GM23248 (cell line): ENCODE results near the gene STOM. TPM values are rescaled to one million over a fixed set of nuclear protein-coding genes. Genes with fewer than 3 reads are reported as not detected.
A peak's percentile ranks its signal among the peaks of the same experiment; 100 is the strongest.

Source experiments
- DNase-seq: peaks from one replicate; pipeline ENCODE4 v3.0.0-alpha.2; 2015
- H2AFZ ChIP-seq: fragments of 200-600 bp; sonication (generic); 2 replicates; pipeline ENCODE4 v1.6.1; 2016; ENCODE audit warnings: antibody characterized with exemption
- H3F3A ChIP-seq: fragments of 200-600 bp; sonication (generic); 2 replicates; pipeline ENCODE4 v1.6.1; 2016; ENCODE audit warnings: mild to moderate bottlenecking, antibody characterized with exemption, mixed run types; ENCODE audit not compliant: insufficient read depth
- H3K27ac ChIP-seq: fragments of 200-600 bp; sonication (generic); 2 replicates; pipeline ENCODE4 v1.5.1; 2016; ENCODE audit warnings: mild to moderate bottlenecking
- H3K27me3 ChIP-seq: fragments of 200-600 bp; sonication (generic); replicated peaks from 2 replicates; pipeline ENCODE4 v1.6.1; 2016; ENCODE audit warnings: mild to moderate bottlenecking; ENCODE audit not compliant: insufficient read depth
- H3K36me3 ChIP-seq: fragments of 200-600 bp; sonication (generic); 2 replicates; pipeline ENCODE4 v1.6.1; 2016; ENCODE audit warnings: low read depth, mild to moderate bottlenecking
- H3K4me1 ChIP-seq: fragments of 200-600 bp; sonication (generic); 2 replicates; pipeline ENCODE4 v1.6.1; 2016; ENCODE audit warnings: mild to moderate bottlenecking; ENCODE audit not compliant: insufficient read depth
- H3K4me2 ChIP-seq: fragments of 200-600 bp; sonication (generic); one replicate; pipeline ENCODE4 v1.6.1; 2016; ENCODE audit warnings: mild to moderate bottlenecking; ENCODE audit not compliant: unreplicated experiment
- H3K4me3 ChIP-seq: fragments of 200-600 bp; sonication (generic); 2 replicates; pipeline ENCODE4 v1.5.1; 2016; ENCODE audit warnings: mild to moderate bottlenecking
- H3K79me2 ChIP-seq: fragments of 200-600 bp; sonication (generic); 2 replicates; pipeline ENCODE4 v1.6.1; 2016; ENCODE audit warnings: mild to moderate bottlenecking; ENCODE audit not compliant: insufficient read depth
- H3K9ac ChIP-seq: fragments of 200-600 bp; sonication (generic); 2 replicates; pipeline ENCODE4 v1.6.1; 2016; ENCODE audit warnings: mild to moderate bottlenecking
- H3K9me2 ChIP-seq: fragments of 200-600 bp; sonication (generic); 2 replicates; pipeline ENCODE4 v1.6.1; 2016; ENCODE audit warnings: mixed run types, mild to moderate bottlenecking, moderate library complexity; ENCODE audit not compliant: insufficient read depth
- H3K9me3 ChIP-seq: fragments of 200-600 bp; sonication (generic); one replicate; pipeline ENCODE4 v1.6.1; 2017; ENCODE audit warnings: low read depth
- H4K20me1 ChIP-seq: fragments of 200-600 bp; sonication (generic); 2 replicates; pipeline ENCODE4 v1.6.0; 2016; ENCODE audit not compliant: insufficient read depth
- EZH2 ChIP-seq: fragments of 200-600 bp; sonication (generic); IDR thresholded peaks from 2 replicates; pipeline ENCODE4 v1.6.1; 2018; ENCODE audit warnings: antibody characterized with exemption, mild to moderate bottlenecking; ENCODE audit not compliant: insufficient read depth, poor library complexity, severe bottlenecking
- EZH2phosphoT487 ChIP-seq: fragments of 200-600 bp; sonication (generic); IDR thresholded peaks from 2 replicates; pipeline ENCODE4 v1.6.1; 2018; ENCODE audit warnings: antibody characterized with exemption, moderate library complexity, mild to moderate bottlenecking, low read depth; ENCODE audit not compliant: insufficient read depth
- WGBS, 2 experiments: methylation state at CpG; one replicate each; pipeline ENCODE4 v1.1.6; 2015 to 2017; ENCODE audit warnings: low lambda C conversion rate in 2 of 2, low coverage in 1 of 2; ENCODE audit errors: missing lambda C conversion rate in 2 of 2; 5-methylcytosine and 5-hydroxymethylcytosine counted together
- in situ Hi-C: fragments of 300-500 bp; cut with MboI; formaldehyde crosslinking; loops from 2 replicates; pipeline ENCODE4 v1.15.0; 2020
- polyA plus RNA-seq: library from polyadenylated mRNA; unstranded; fragments of >200 nt; fragmentation: Nextera tagmentation; extraction: Ambion mirVana; gene quantifications from 2 replicates; pipeline ENCODE4 v1.2.1, GENCODE V29; 2016
- total RNA-seq: library from RNA; depleted of rRNA; stranded (reverse); fragments of >200 nt; shearing (Covaris generic); gene quantifications from 2 replicates; pipeline ENCODE4 v1.2.3, GENCODE V29; 2014

The STOM gene
- total and polyA plus RNA-seq, 2 experiments from 2014 or later = 58.0 to 68.5 TPM

- no peaks in the 10 kb centered on the region for H3K79me2 ChIP-seq
- no peaks in the 10 kb centered on the region for H4K20me1 ChIP-seq
- H3K27ac ChIP-seq = peak overlapping the region; percentile 84; the same call in 1 of the 2 replicates
- H3K9ac ChIP-seq = no peak overlapping the region
- H3K36me3 ChIP-seq = peaks cover 16% of the 10 kb centered on the region; the same call in 1 of the 2 replicates
- H3F3A ChIP-seq = peaks cover 30% of the 10 kb centered on the region
- H3K4me3 ChIP-seq = no peak overlapping the region
- in situ Hi-C loops = no loop called here
- H3K4me1 ChIP-seq = peaks cover 34% of the 10 kb centered on the region
- no peak for DNase-seq
- H3K9me3 ChIP-seq = no peaks in the 10 kb centered on the region
- no peak overlapping the region for H2AFZ ChIP-seq
- no peaks in the 10 kb centered on the region for H3K9me2 ChIP-seq
- TF ChIP-seq EZH2phosphoT487 (no peak), EZH2 (no peak)
- no peaks in the 10 kb centered on the region for H3K27me3 ChIP-seq
- no peak overlapping the region for H3K4me2 ChIP-seq
- WGBS, 2 experiments = 100% methylated on average over 1 of the region's 1 CpG
Observed at GRCh38 chr9:121350036-121350435, 20.0 kb downstream of the STOM start.

- 41 to 42% methylated on average over 8 of the region's 8 CpGs for WGBS, 2 experiments
- no peak for TF ChIP-seq EZH2phosphoT487
- TF ChIP-seq EZH2 = no peak
Observed at GRCh38 chr9:121349009-121349408, 21.0 kb downstream of the STOM start.

GRCh38 chr9:121348221-121348620 is 21.8 kb downstream of the STOM start:
- no peaks in the 10 kb centered on the region for H3K27me3 ChIP-seq
- peaks cover 19% of the 10 kb centered on the region; the same call in 1 of the 2 replicates for H3K36me3 ChIP-seq
- peaks cover 30% of the 10 kb centered on the region for H3F3A ChIP-seq
- H3K27ac ChIP-seq = peak overlapping the region; percentile 21
- DNase-seq = peak; percentile 32
- no peak overlapping the region for H2AFZ ChIP-seq
- no peak for TF ChIP-seq EZH2phosphoT487
- TF ChIP-seq EZH2 = no peak
- no peaks in the 10 kb centered on the region for H3K9me3 ChIP-seq
- H3K9ac ChIP-seq = no peak overlapping the region
- H4K20me1 ChIP-seq = no peaks in the 10 kb centered on the region
- no peaks in the 10 kb centered on the region for H3K9me2 ChIP-seq
- no peaks in the 10 kb centered on the region for H3K79me2 ChIP-seq
- no peak overlapping the region for H3K4me3 ChIP-seq
- in situ Hi-C loops = no loop called here
- peaks cover 34% of the 10 kb centered on the region for H3K4me1 ChIP-seq
- WGBS, 2 experiments = 94 to 97% methylated on average over 3 of the region's 3 CpGs
- H3K4me2 ChIP-seq = peak overlapping the region; percentile 8

More at GRCh38 chr9:121349009-121349408, 21.0 kb downstream of the STOM start:
- Histone ChIP-seq H3K36me3 (peaks cover 19% of the 10 kb centered on the region; the same call in 1 of the 2 replicates), H3K9ac (no peak overlapping the region), H3K27me3 (no peaks in the 10 kb centered on the region), H3F3A (peaks cover 30% of the 10 kb centered on the region), H3K4me2 (peak overlapping the region; percentile 8), H2AFZ (no peak overlapping the region), H3K79me2 (no peaks in the 10 kb centered on the region), H3K4me1 (peaks cover 34% of the 10 kb centered on the region), H3K9me2 (no peaks in the 10 kb centered on the region), H4K20me1 (no peaks in the 10 kb centered on the region), H3K4me3 (no peak overlapping the region), H3K27ac (peak overlapping the region; percentile 21), H3K9me3 (no peaks in the 10 kb centered on the region)
- in situ Hi-C loops = no loop called here
- peak; percentile 69 for DNase-seq

DNA sequence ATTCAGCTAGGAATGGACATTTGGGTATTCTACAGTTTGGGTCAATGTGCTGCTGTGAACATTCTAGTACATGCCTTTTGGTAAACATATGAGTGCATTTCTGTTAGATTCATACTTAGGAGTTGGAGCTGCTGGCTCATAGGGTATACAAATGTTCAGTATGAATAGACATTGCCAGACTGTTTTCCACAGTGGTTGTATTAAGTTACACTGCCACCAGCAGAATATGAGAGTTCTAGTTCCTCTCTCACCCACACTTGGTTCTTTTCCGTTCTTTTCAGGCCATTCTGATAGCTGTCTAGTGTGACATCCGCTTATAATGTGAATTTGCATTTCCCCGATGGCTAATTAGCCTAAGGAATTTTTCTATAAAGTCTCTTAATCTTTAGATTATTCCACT is 25.0 kb downstream of the STOM start:
- Histone ChIP-seq H3K27me3 (no peaks in the 10 kb centered on the region), H3K4me1 (peaks cover 15% of the 10 kb centered on the region), H2AFZ (no peak overlapping the region), H3K4me3 (no peak overlapping the region), H3F3A (peaks cover 5% of the 10 kb centered on the region; the same call in 1 of the 2 replicates), H3K4me2 (no peak overlapping the region), H3K79me2 (no peaks in the 10 kb centered on the region), H4K20me1 (no peaks in the 10 kb centered on the region), H3K9me2 (no peaks in the 10 kb centered on the region), H3K9ac (no peak overlapping the region), H3K36me3 (peaks cover 8% of the 10 kb centered on the region; the same call in 1 of the 2 replicates), H3K27ac (no peak overlapping the region), H3K9me3 (no peaks in the 10 kb centered on the region)
- 89 to 98% methylated on average over 3 of the region's 3 CpGs for WGBS, 2 experiments
- TF ChIP-seq EZH2phosphoT487 (no peak), EZH2 (no peak)
- in situ Hi-C loops = no loop called here
- DNase-seq = no peak

- Histone ChIP-seq H3F3A (peaks cover 5% of the 10 kb centered on the region; the same call in 1 of the 2 replicates), H3K9ac (no peak overlapping the region), H3K9me2 (no peaks in the 10 kb centered on the region), H3K27me3 (no peaks in the 10 kb centered on the region), H2AFZ (no peak overlapping the region), H3K9me3 (no peaks in the 10 kb centered on the region), H3K4me2 (no peak overlapping the region), H3K4me3 (no peak overlapping the region), H3K36me3 (peaks cover 8% of the 10 kb centered on the region; the same call in 1 of the 2 replicates), H3K4me1 (peaks cover 12% of the 10 kb centered on the region), H3K79me2 (no peaks in the 10 kb centered on the region), H4K20me1 (no peaks in the 10 kb centered on the region), H3K27ac (no peak overlapping the region)
- TF ChIP-seq EZH2 (no peak), EZH2phosphoT487 (no peak)
- 55 to 59% methylated on average over 4 of the region's 4 CpGs for WGBS, 2 experiments
- no peak for DNase-seq
- in situ Hi-C loops = no loop called here
Observed at GRCh38 chr9:121344184-121344583, 25.9 kb downstream of the STOM start.
